ENCODE data around the gene AMFR.

The AMFR gene

DNA sequence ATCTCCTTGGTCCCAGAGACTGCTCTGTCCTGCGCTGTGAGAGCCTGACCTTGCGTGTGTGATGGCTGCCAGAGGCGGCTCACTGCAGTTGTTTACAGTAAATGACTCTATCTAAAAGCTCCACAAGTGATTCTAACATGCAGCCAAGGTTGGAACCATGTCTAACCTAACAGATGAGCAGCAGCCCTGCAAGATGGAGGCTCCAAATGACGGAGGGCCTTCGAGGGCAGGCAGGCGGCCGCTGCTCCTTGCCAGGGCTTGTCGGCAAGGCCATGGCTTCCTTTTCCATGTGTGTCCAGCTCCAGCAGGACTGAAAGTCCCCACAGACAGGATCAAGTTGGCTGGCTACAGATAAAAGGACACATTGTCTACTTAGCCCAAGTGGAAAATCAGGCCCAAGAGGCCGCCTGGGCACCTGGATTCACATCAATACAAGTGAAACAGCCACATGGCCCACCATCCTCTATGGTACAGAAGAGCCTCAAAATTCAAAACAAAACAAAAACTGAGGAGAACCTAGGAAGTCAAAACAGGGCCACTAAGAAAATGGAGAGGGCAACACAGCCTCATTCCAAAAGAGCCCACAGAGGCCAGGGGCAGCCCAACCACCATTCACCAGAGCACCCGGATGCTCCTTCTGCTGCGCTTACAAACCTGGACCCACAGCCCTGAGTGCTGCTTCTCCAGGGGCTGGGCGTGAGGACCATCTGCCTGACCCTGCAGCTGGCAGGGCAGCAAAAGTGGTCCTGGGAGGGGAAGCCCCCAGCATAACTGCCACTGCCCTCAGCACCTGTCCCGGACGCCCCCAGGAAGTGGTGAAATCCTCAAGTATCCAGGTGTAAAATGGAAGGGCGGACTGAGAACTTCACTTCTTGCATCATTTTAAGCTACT is 65.0 kb downstream of the AMFR start:
- DNase-seq, result no peak

- DNase-seq, result no peak
These were observed 67.5 kb downstream of the AMFR start for GRCh38 chr16:56357765-56358322.

DNA sequence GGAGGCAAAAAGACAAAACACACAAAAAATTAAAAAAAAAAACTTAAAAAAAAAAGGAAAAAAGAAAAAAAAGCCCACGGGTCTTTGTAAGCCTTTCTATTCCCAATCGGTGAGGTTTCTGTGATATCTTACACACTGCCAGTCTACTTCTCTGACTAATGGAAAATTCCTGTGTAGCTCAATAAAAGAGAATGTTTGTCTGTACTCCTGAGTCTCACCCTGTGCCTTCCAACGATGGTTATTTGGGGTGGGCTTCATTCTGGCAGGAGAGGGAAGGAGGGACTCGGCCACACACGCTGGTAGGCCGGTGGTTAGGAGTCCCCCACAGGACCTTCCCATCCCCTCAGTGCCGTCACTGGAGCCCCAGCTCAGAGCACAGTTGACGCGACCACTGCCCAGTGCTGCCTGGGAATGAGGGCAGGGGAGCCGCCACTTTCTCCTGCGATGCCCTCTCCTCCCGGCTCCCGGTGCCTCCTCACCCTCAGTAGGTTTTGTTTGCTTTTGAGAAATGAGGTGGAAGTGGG is 68.0 kb downstream of the AMFR start:
- DNase-seq, result no peak

GRCh38 chr16:56356276-56357240 is 68.8 kb downstream of the AMFR start:
- peak; percentile 61 to 64 for DNase-seq

DNA sequence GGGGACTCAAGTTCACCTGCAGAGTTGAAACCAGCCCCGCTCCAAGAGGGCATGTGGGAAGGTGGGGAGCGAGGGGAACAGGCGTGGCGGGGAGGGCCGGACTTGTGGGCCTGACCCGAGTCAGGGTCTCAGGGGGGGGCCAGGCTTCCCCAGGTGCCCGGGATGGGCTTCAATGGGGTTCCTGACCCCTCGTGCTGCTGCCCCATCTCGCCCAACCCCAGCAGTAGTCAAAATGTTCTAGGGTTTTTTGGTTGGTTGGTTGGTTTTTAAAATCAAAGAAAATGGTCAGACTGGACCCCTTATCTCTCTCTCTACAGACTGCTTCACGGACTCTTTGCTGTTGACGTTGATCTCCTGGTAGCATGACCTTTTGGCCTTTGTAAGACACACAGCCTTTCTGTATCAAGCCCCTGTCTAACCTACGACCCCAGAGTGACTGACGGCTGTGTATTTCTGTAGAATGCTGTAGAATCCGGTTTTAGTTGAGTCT is 69.5 kb downstream of the AMFR start:
- DNase-seq, result no peak

DNA sequence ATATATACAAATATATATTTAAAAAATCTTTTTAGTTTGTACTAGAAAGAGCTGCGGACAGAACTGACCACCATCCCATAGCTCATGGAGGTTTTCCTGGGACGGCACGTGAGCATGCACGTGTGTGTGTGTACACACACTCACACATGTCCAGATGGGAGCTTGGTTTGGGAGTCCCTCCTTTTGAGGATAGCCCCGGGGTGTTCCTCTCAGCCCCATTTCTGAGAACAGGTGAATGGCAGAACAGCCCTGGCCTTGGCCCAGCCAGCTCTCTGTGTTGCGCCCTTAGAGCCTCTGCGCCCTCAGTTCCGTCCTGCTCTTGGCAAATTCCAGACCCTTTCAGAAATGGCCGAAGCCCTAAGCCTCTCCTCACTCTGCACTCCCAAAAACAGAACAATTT is 70.1 kb downstream of the AMFR start:
- DNase-seq, result no peak

DNA sequence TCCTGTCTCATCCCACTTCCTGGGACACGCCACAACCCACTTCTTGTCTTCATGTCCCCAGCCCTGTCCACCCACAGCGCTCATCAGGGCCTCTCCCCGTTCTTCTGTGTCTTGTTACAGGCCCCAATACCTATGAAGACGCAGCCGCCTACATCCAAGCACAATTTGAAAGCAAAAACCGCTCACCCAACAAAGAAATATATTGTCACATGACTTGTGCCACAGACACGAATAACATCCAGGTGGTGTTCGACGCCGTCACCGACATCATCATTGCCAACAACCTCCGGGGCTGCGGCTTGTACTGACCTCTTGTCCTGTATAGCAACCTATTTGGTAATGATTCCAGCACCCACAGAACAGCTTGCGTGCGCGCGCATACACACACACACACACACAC is 70.6 kb downstream of the AMFR start:
- DNase-seq, result no peak

DNA sequence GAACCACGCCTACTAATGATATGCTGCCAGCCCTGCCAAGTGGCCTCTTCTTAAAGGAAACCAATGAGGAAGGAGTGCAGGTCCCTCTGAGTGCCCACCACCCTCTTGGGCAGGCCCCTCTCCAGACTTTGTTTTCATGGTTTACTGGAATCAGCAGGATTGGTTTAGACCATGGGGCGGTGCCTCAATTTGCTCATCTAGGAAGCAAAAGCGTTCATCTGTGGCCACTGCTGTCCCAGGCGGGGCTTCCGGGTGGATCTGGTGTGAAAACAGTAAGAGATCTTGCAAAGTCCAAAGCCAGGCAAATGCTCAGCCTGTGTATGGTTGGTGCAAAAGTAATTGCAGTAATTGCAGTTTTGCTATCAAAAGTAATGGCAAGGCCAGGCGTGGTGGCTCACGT is 71.3 kb downstream of the AMFR start:
- no peak for DNase-seq

DNA sequence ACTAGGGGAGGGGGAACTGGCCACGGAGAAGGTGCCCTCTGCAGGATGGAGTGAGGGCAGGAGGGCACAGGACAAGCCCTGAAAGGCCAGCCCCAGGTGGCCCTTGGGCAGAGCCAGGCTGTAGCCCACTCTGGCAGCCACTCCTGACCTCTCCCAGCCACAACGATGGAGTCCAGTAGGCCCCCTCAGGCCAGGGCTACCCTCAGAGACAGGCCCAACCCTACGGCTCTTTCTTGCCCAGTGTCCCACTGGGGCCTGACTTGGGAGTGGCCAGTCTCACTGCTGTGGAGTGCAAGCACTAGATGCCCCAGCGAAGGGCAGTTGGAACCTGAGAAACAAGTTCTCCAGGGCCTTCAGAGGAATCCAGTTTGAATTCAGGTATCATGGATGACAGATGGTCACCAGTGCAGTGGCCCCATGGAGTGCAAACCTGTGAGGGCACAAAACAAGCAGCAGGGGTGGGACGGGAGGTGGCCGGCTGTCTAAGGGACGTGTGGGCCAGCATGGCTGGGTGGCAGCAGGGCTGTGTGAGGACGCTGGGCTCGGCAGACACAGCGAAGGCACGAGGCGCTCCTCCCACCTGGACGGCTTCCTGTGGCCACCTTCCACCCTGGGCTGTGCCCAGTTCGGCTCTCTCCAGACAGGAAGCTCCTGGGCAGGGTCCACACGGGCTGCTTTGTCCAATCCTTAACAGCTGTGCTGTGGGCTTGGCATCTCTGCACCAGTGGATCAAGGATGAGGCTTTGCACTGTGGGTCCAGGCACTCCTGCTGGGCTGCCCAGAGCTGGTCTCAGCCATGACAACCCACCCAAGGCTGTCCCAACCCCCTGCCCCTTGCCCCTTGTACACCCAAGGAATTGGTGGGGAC is 72.1 kb downstream of the AMFR start:
- DNase-seq, result no peak

- DNase-seq, result no peak
These were observed 72.8 kb downstream of the AMFR start for GRCh38 chr16:56352351-56353053.

- DNase-seq, result no peak
These were observed 73.9 kb downstream of the AMFR start for GRCh38 chr16:56351481-56351880.

DNA sequence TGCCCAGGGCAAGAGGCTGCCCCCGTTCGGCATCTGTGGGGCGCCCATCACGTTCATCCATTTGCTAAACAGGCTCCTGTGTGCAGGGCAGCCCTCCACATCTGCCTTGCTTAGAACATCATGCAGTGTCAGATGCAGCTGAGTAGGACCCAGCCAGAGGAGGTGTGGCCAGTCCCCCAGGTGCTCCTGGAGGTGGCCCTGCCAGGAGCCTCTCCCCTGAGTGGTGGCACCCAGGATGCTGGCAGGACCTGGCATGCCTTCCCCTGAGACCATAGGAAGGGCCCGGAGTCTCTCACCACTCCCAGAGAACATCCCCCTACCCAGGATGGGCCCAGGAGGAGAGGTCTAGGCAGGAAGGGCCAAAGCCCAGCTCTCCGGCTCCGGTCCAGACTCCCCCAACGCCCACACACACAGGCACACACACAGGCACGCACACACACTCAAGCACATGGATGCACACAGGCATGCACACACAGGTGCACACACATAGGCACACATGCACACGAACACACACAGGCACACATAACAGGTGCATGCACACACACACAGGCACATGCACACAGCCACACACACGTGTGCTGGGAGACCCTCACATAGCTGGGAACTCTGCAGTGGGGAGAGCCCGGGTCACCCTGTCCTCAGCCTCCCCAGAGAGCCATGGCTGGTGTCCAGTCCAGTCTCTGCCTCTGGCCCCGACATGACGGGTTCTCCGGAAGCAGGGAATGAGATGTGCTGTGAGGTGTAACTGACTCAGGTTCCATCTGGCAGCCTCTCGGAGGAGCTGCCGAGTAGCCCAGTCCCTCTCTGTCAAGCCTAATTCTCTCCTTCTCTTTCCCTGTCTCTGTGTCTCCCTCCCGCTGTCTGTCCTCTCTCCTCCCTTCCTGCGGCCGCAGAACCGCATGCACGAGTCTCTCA is 74.6 kb downstream of the AMFR start:
- no peak for DNase-seq

DNA sequence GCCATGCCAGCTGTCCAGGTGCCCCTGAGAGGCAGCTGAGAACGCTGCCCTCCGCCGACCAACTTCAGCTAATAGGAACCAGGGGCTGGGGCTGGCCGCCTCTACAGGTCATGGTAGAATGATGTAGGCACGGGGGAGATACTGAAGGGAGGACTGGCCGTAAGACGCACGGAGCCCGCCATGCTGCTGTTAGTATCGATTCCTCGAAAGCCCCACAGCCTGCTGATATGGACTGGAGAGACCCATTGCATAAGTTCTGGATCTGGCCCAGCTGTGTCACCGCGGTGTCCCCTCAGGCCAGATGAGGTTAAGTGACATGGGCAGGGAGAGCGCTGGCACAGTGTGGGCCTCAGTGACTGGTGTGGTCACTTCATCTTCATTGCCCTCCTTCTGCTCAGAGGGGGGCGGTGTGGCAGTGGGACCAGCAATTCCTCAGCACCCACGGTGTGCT is 75.6 kb downstream of the AMFR start:
- DNase-seq, result no peak

- no peak for DNase-seq
These were observed 76.3 kb downstream of the AMFR start for GRCh38 chr16:56349086-56349415.

- DNase-seq, result no peak
These were observed 76.9 kb downstream of the AMFR start for GRCh38 chr16:56348168-56349085.

DNA sequence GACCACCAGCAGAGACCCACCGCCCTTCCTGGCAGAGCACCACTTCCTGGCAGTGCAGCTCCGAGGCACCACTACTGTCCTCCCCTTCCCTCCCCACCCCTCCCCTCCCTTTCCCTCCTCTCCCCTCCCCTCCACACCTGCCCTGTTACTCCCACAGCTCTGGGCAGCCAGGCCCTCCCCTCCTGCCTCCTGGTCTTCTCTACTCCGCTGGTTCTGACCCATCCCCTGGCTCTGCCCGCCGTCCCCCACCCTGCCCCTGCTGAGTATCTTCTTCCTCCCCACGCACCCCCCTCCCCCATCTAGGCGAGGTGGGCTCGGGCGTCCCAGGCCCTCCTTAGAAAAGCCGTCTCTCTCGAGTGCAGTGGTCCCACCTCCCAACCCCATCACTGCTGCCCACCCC is 77.7 kb downstream of the AMFR start:
- no peak for DNase-seq

- DNase-seq, result no peak
These were observed 78.2 kb downstream of the AMFR start for GRCh38 chr16:56347166-56347565.

GRCh38 chr16:56346131-56346890 is 79.0 kb downstream of the AMFR start:
- DNase-seq, result no peak
